GM23338 (cell line): ENCODE data around the gene PSMD8. TPM values are rescaled to one million over a fixed set of nuclear protein-coding genes. Genes with fewer than 3 reads are reported as not detected.

Experiments
- ATAC-seq: fragments of 200-7000 bp; cut with Tn5 transposase; 3 replicates; pipeline ENCODE4 v1.9.1; 2020
- DNase-seq: peaks from one replicate; pipeline ENCODE4 v3.0.0-alpha.2; 2015; ENCODE audit warnings: low spot score
- H2AFZ ChIP-seq: fragments of 200-600 bp; sonication (generic); 2 replicates; pipeline ENCODE4 v1.8.0; 2016; ENCODE audit warnings: antibody characterized with exemption, mild to moderate bottlenecking, moderate library complexity
- H3F3A ChIP-seq: fragments of 200-600 bp; sonication (generic); replicated peaks from 2 replicates; pipeline ENCODE4 v1.8.0; 2017; ENCODE audit warnings: antibody characterized with exemption, mixed run types, low read depth
- H3K27ac ChIP-seq: fragments of 200-600 bp; sonication (generic); 2 replicates; pipeline ENCODE4 v1.6.1; 2016; ENCODE audit warnings: low read depth
- H3K27me3 ChIP-seq: fragments of 200-600 bp; sonication (generic); 2 replicates; pipeline ENCODE4 v1.8.0; 2016; ENCODE audit warnings: mild to moderate bottlenecking, mixed run types, moderate library complexity; ENCODE audit not compliant: insufficient read depth
- H3K36me3 ChIP-seq: fragments of 200-600 bp; sonication (generic); 2 replicates; pipeline ENCODE4 v1.8.0; 2016; ENCODE audit warnings: mild to moderate bottlenecking; ENCODE audit not compliant: insufficient read depth
- H3K4me1 ChIP-seq: fragments of 200-600 bp; sonication (generic); 2 replicates; pipeline ENCODE4 v1.8.0; 2016; ENCODE audit warnings: mild to moderate bottlenecking, moderate library complexity; ENCODE audit not compliant: insufficient read depth
- H3K4me2 ChIP-seq: fragments of 200-600 bp; sonication (generic); 2 replicates; pipeline ENCODE4 v1.7.1; 2017; ENCODE audit warnings: mixed run types
- H3K4me3 ChIP-seq: fragments of 200-600 bp; sonication (generic); 2 replicates; pipeline ENCODE4 v1.6.1; 2016; ENCODE audit warnings: mixed run types
- H3K79me2 ChIP-seq: fragments of 200-600 bp; sonication (generic); replicated peaks from 2 replicates; pipeline ENCODE4 v1.8.0; 2017; ENCODE audit warnings: mild to moderate bottlenecking; ENCODE audit not compliant: insufficient read depth
- H3K9me2 ChIP-seq: fragments of 200-600 bp; sonication (generic); 2 replicates; pipeline ENCODE4 v1.8.0; 2017; ENCODE audit not compliant: insufficient read depth
- H4K20me1 ChIP-seq: fragments of 200-600 bp; sonication (generic); replicated peaks from 2 replicates; pipeline ENCODE4 v1.8.0; 2017; ENCODE audit warnings: mild to moderate bottlenecking; ENCODE audit not compliant: insufficient read depth
- H3K27ac Mint-ChIP-seq: 2 replicates; pipeline ENCODE4 v1.8.0; 2020; ENCODE audit warnings: inconsistent platforms, mild to moderate bottlenecking, moderate library complexity, mixed read lengths
- H3K27me3 Mint-ChIP-seq: 3 replicates; pipeline ENCODE4 v1.8.0; 2022; ENCODE audit warnings: low read depth, mild to moderate bottlenecking, moderate library complexity, mixed read lengths, inconsistent platforms; ENCODE audit not compliant: insufficient read depth, poor library complexity
- H3K36me3 Mint-ChIP-seq: 3 replicates; pipeline ENCODE4 v1.8.0; 2021; ENCODE audit warnings: low read depth, mild to moderate bottlenecking, inconsistent platforms, moderate library complexity, mixed read lengths
- H3K4me1 Mint-ChIP-seq: 3 replicates; pipeline ENCODE4 v1.8.0; 2020; ENCODE audit warnings: mild to moderate bottlenecking, inconsistent platforms, mixed read lengths
- H3K4me3 Mint-ChIP-seq: 3 replicates; pipeline ENCODE4 v1.8.0; 2021; ENCODE audit warnings: moderate library complexity, mild to moderate bottlenecking, inconsistent platforms, mixed read lengths
- H3K9me3 Mint-ChIP-seq: 3 replicates; pipeline ENCODE4 v1.8.0; 2020; ENCODE audit warnings: moderate library complexity, mild to moderate bottlenecking, inconsistent platforms, mixed read lengths
- CREB1 ChIP-seq: fragments of 250-450 bp; sonication (Bioruptor Pico); IDR thresholded peaks from 2 replicates; pipeline ENCODE4 v1.5.0; 2020; ENCODE audit warnings: low read depth, mild to moderate bottlenecking, moderate library complexity
- CTCF ChIP-seq, 2 experiments: fragments of 200-600 bp in 1 of 2; sonication (generic) in 1 of 2; conservative IDR thresholded peaks; 2 replicates each; pipeline versions ENCODE4 v1.5.1 to v1.6.1; 2016 to 2017; ENCODE audit warnings: antibody characterized with exemption in 2 of 2, low read depth in 2 of 2, mild to moderate bottlenecking in 2 of 2, moderate library complexity in 1 of 2
- EZH2 ChIP-seq: fragments of 200-600 bp; sonication (generic); IDR thresholded peaks from one replicate; pipeline ENCODE4 v1.8.0; 2017; ENCODE audit warnings: antibody characterized with exemption, mild to moderate bottlenecking, low read depth; ENCODE audit not compliant: unreplicated experiment
- EZH2phosphoT487 ChIP-seq: fragments of 200-600 bp; sonication (generic); IDR thresholded peaks from one replicate; pipeline ENCODE4 v1.8.1; 2018; ENCODE audit warnings: antibody characterized with exemption; ENCODE audit not compliant: unreplicated experiment
- JUNB ChIP-seq: IDR thresholded peaks from one replicate; pipeline ENCODE4 v1.6.1; 2016; ENCODE audit warnings: antibody characterized with exemption; ENCODE audit not compliant: unreplicated experiment
- NANOG ChIP-seq: IDR thresholded peaks from 2 replicates; pipeline ENCODE4 v1.6.1; 2016; ENCODE audit warnings: antibody characterized with exemption, borderline replicate concordance
- POLR2AphosphoS5 ChIP-seq: IDR thresholded peaks from 2 replicates; pipeline ENCODE4 v1.6.1; 2016; ENCODE audit warnings: antibody characterized with exemption, low read depth
- STAT1 ChIP-seq: IDR thresholded peaks from one replicate; pipeline ENCODE4 v1.6.1; 2016; ENCODE audit warnings: antibody characterized with exemption; ENCODE audit not compliant: unreplicated experiment
- ZNF331 ChIP-seq: fragments of 250-450 bp; sonication (Bioruptor Pico); IDR thresholded peaks from 2 replicates; pipeline ENCODE4 v1.5.0; 2020; ENCODE audit warnings: low read depth, mild to moderate bottlenecking, moderate library complexity
- polyA plus RNA-seq: library from polyadenylated mRNA; unstranded; fragments of >200 nt; fragmentation: Nextera tagmentation; extraction: Ambion mirVana; gene quantifications from 2 replicates; pipeline ENCODE4 v1.2.1, GENCODE V29; 2016
- total RNA-seq: library from RNA; depleted of rRNA; stranded (reverse); fragments of >200 nt; shearing (Covaris generic); gene quantifications from 2 replicates; pipeline ENCODE4 v1.2.3, GENCODE V29; 2014

Gene PSMD8
- total and polyA plus RNA-seq, 2 experiments from 2014 or later = 129 to 241 TPM

DNA sequence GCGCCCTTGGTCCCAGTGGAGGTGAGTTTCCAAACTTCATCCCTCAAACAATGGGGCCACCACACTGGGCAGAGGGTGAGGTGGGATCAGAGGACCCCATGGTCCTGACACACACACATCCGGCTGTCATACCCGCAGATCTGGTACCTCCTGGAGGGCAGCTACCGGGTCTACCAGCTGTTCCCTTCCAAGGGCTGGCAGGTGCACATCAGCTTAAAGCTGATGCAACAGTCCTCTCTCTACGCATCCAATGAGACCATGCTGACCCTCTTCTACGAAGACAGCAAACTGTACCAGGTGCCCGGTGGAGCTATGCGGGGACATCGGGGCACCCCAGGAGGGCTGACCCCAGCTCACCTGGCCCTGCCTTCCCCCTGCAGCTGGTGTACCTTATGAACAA, 14.0 kb upstream of the PSMD8 start:
- H3K4me2 ChIP-seq = no peak overlapping the region
- no peak for TF ChIP-seq CTCF (conservative IDR thresholded peaks at IDR 0.05; ENCODE audit: low read depth in 2 of 2)
- no peak for TF ChIP-seq STAT1
- no peak for TF ChIP-seq CREB1
- H3K36me3 ChIP-seq = no peaks in the 10 kb centered on the region
- no peak overlapping the region for H3K27ac Mint-ChIP-seq
- 0 out of 2 replicates have a peak, but pooled peaks cover 11% of the 10 kb centered on the region for H3F3A ChIP-seq
- H3K27ac ChIP-seq = no peak overlapping the region
- peaks cover 24% of the 10 kb centered on the region for H3K27me3 Mint-ChIP-seq
- H3K9me2 ChIP-seq = no peaks in the 10 kb centered on the region
- no peaks in the 10 kb centered on the region; the same call in 1 of the 2 replicates for H4K20me1 ChIP-seq
- H2AFZ ChIP-seq = no peak overlapping the region
- no peaks in the 10 kb centered on the region for H3K79me2 ChIP-seq
- peaks cover 12% of the 10 kb centered on the region for H3K4me1 ChIP-seq
- no peak overlapping the region for H3K4me3 ChIP-seq
- ATAC-seq (no peak), DNase-seq (no peak)
- peaks cover 7% of the 10 kb centered on the region; the same call in 2 of the 3 replicates for H3K9me3 Mint-ChIP-seq
- peak overlapping the region; percentile 91 for H3K4me3 Mint-ChIP-seq
- H3K27me3 ChIP-seq = peaks cover 29% of the 10 kb centered on the region
- H3K4me1 Mint-ChIP-seq = peaks cover 17% of the 10 kb centered on the region
- no peaks in the 10 kb centered on the region; the same call in 2 of the 3 replicates for H3K36me3 Mint-ChIP-seq

GRCh38 chr19:38360839-38361631, 13.3 kb upstream of the PSMD8 start:
- H3K4me1 ChIP-seq = peaks cover 12% of the 10 kb centered on the region
- Mint-ChIP-seq H3K4me1 (peaks cover 17% of the 10 kb centered on the region), H3K9me3 (peaks cover 7% of the 10 kb centered on the region; the same call in 2 of the 3 replicates), H3K27ac (no peak overlapping the region), H3K36me3 (no peaks in the 10 kb centered on the region; the same call in 2 of the 3 replicates), H3K4me3 (peak overlapping the region; percentile 91), H3K27me3 (peaks cover 26% of the 10 kb centered on the region)
- peak overlapping the region; percentile 90 for H3K4me2 ChIP-seq
- H3K4me3 ChIP-seq = peak overlapping the region; percentile 92
- no peaks in the 10 kb centered on the region for H3K9me2 ChIP-seq
- H4K20me1 ChIP-seq = no peaks in the 10 kb centered on the region; the same call in 1 of the 2 replicates
- peak overlapping the region; percentile 85 for H2AFZ ChIP-seq
- DNase-seq (no peak), ATAC-seq (peak; percentile 1; the same call in 2 of the 3 replicates)
- H3K36me3 ChIP-seq = no peaks in the 10 kb centered on the region
- 0 out of 2 replicates have a peak, but pooled peaks cover 11% of the 10 kb centered on the region for H3F3A ChIP-seq
- peaks cover 29% of the 10 kb centered on the region for H3K27me3 ChIP-seq
- TF ChIP-seq ZNF331 (CRISPR knock-in tag) (no peak), NANOG (no peak), JUNB (no peak), STAT1 (no peak), EZH2phosphoT487 (no peak), CTCF (conservative IDR thresholded peaks at IDR 0.05; ENCODE audit: low read depth in 2 of 2) (no peak), POLR2AphosphoS5 (no peak), EZH2 (no peak), CREB1 (no peak)
- no peaks in the 10 kb centered on the region for H3K79me2 ChIP-seq
- H3K27ac ChIP-seq = no peak overlapping the region
